PC-9 (cell line): ENCODE data around the gene TNFRSF1A.

Source experiments
- EZH2 ChIP-seq: fragments of 200-600 bp; sonication (generic); IDR thresholded peaks from 2 replicates; pipeline ENCODE4 v1.8.0; 2017; ENCODE audit warnings: antibody characterized with exemption, low read depth
- TF ChIP-seq, protein P1 (sequence below): fragments of 200-600 bp; sonication (generic); conservative IDR thresholded peaks from 2 replicates; pipeline ENCODE4 v1.6.1; 2017; ENCODE audit warnings: mixed run types, antibody characterized with exemption, mild to moderate bottlenecking, moderate library complexity

DNA sequence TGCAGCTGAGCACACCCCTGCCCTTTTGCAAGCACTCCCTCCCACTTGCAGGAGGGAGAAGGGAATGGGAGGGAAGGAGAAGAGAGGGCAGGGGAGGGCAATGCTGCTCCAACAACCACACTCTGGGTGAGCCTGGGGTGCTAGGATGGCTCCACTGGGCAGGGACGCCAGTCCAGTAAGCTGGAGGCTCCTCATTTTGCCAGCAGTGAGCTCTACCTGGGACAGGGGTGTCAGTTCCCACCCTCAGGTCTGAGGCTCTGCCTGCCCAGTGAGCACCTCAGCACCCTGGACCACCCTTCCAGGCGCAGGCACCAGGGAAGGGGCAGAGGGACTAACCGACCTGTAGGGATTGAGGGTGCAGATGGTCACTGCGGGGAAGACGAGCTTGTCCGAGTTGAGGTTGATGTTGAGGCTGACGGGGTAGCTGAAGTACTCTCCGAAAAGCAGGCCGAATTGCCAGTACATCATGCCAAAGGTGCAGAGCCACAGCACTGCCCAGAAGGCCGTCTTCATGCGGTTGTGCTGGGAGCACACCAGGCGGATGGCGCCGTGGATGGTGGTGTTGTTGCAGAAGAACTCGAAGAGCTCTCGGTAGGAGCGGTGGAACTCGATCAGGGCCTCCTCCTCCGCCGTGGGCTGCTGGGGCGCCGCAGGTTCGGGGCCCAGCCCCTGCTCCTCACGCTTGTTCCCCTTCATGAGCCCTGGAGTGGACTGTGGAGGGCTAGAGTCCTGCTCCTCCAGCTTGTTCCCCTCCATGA, 32.3 kb upstream of the TNFRSF1A start:
- TF ChIP-seq EZH2, result no peak
- TF ChIP-seq, protein P1, sequence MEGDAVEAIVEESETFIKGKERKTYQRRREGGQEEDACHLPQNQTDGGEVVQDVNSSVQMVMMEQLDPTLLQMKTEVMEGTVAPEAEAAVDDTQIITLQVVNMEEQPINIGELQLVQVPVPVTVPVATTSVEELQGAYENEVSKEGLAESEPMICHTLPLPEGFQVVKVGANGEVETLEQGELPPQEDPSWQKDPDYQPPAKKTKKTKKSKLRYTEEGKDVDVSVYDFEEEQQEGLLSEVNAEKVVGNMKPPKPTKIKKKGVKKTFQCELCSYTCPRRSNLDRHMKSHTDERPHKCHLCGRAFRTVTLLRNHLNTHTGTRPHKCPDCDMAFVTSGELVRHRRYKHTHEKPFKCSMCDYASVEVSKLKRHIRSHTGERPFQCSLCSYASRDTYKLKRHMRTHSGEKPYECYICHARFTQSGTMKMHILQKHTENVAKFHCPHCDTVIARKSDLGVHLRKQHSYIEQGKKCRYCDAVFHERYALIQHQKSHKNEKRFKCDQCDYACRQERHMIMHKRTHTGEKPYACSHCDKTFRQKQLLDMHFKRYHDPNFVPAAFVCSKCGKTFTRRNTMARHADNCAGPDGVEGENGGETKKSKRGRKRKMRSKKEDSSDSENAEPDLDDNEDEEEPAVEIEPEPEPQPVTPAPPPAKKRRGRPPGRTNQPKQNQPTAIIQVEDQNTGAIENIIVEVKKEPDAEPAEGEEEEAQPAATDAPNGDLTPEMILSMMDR, result no peak
